HepG2 (cell line): ENCODE data around the gene CKLF. TPM values are rescaled to one million over a fixed set of nuclear protein-coding genes. Genes with fewer than 3 reads are reported as not detected.

Experiments used
- DNMT1 ChIP-seq: sonication (generic); formaldehyde crosslinking; IDR thresholded peaks from 2 replicates; pipeline ENCODE4 v1.5.1; 2020; ENCODE audit warnings: mild to moderate bottlenecking, missing genetic modification reagents
- HDAC1 ChIP-seq: sonication (generic); formaldehyde crosslinking; IDR thresholded peaks from 2 replicates; pipeline ENCODE4 v1.5.1; 2020; ENCODE audit warnings: mild to moderate bottlenecking, missing genetic modification reagents
- JDP2 ChIP-seq: sonication (generic); formaldehyde crosslinking; IDR thresholded peaks from 2 replicates; pipeline ENCODE4 v1.8.1; 2022; ENCODE audit warnings: missing genetic modification reagents, borderline replicate concordance
- JUN ChIP-seq: sonication (generic); formaldehyde crosslinking; IDR thresholded peaks from 2 replicates; pipeline ENCODE4 v1.4.0; 2020; ENCODE audit warnings: mild to moderate bottlenecking, missing genetic modification reagents
- KDM1A ChIP-seq: IDR thresholded peaks from 2 replicates; pipeline ENCODE4 v1.6.1; 2016; ENCODE audit warnings: missing compliant biosample characterization
- MAFF ChIP-seq: IDR thresholded peaks from 2 replicates; pipeline ENCODE4 v1.6.1; 2011; ENCODE audit warnings: low read depth, low read length, improper control_type of control experiment
- MED1 ChIP-seq: sonication (generic); formaldehyde crosslinking; IDR thresholded peaks from 2 replicates; pipeline ENCODE4 v1.4.0; 2020; ENCODE audit warnings: missing genetic modification reagents
- NONO ChIP-seq, 2 experiments: fragments of 450-650 bp in 1 of 2; sonication (generic) in 1 of 2; formaldehyde crosslinking in 1 of 2; IDR thresholded peaks in 1 of 2; conservative IDR thresholded peaks in 1 of 2; 2 replicates each; pipeline versions ENCODE4 v1.6.1 to v1.8.0; 2017 to 2022; ENCODE audit warnings: mild to moderate bottlenecking in 1 of 2, missing genetic modification reagents in 1 of 2, moderate library complexity in 1 of 2
- NR2F6 ChIP-seq, 2 experiments: IDR thresholded peaks; 2 replicates each; pipeline ENCODE4 v1.6.1; 2016; ENCODE audit warnings: antibody characterized with exemption in 1 of 2, mild to moderate bottlenecking in 1 of 2
- RARA ChIP-seq: IDR thresholded peaks from 2 replicates; pipeline ENCODE4 v1.6.1; 2016; ENCODE audit warnings: missing genetic modification reagents, missing compliant biosample characterization
- SNAPC2 ChIP-seq: sonication (generic); formaldehyde crosslinking; IDR thresholded peaks from 2 replicates; pipeline ENCODE4 v1.8.1; 2022; ENCODE audit warnings: mild to moderate bottlenecking, missing genetic modification reagents
- TAF15 ChIP-seq: fragments of 200-400 bp; formaldehyde crosslinking; IDR thresholded peaks from one replicate; pipeline ENCODE4 v1.6.1; 2018; ENCODE audit warnings: mild to moderate bottlenecking, low read depth, low read length; ENCODE audit not compliant: poor library complexity, severe bottlenecking
- TCF12 ChIP-seq, 2 experiments: fragments of 450-650 bp in 1 of 2; sonication (generic) in 1 of 2; formaldehyde crosslinking in 1 of 2; IDR thresholded peaks; 2 replicates each; pipeline versions ENCODE4 v1.6.1 to v1.8.0; 2017 to 2022; ENCODE audit warnings: antibody characterized with exemption in 1 of 2, mild to moderate bottlenecking in 1 of 2, missing genetic modification reagents in 1 of 2, moderate library complexity in 1 of 2
- TP53 ChIP-seq: sonication (generic); formaldehyde crosslinking; conservative IDR thresholded peaks from 2 replicates; pipeline ENCODE4 v1.4.0; 2020; ENCODE audit warnings: missing genetic modification reagents
- ZFP41 ChIP-seq: sonication (generic); formaldehyde crosslinking; IDR thresholded peaks from 2 replicates; pipeline ENCODE4 v1.4.0; 2020; ENCODE audit warnings: mild to moderate bottlenecking, missing genetic modification reagents, borderline replicate concordance
- ZMAT3 ChIP-seq: sonication (generic); formaldehyde crosslinking; conservative IDR thresholded peaks from 2 replicates; pipeline ENCODE4 v1.7.0; 2021; ENCODE audit warnings: missing genetic modification reagents
- ZNF263 ChIP-seq: sonication (generic); formaldehyde crosslinking; IDR thresholded peaks from 2 replicates; pipeline ENCODE4 v1.4.0; 2020; ENCODE audit warnings: missing genetic modification reagents
- ZNF576 ChIP-seq: sonication (generic); formaldehyde crosslinking; IDR thresholded peaks from 2 replicates; pipeline ENCODE4 v1.4.0; 2020; ENCODE audit warnings: mild to moderate bottlenecking, missing genetic modification reagents
- polyA plus RNA-seq, 8 experiments: library from polyadenylated mRNA; depleted of rRNA in 3 of 8; stranded (reverse) in 7 of 8; unstranded in 1 of 8; fragments of >200 nt; fragmentation: Illumina TruSeq in 4 of 8; extraction: Trizol in 4 of 8; gene quantifications; 2 replicates each; pipeline versions ENCODE4 v1.2.1 to v1.2.3, GENCODE V29; 2011 to 2016; ENCODE audit warnings: low read depth in 4 of 8, missing spikeins in 1 of 8, mixed read lengths in 1 of 8; ENCODE audit not compliant: insufficient read depth in 1 of 8
- total RNA-seq, 5 experiments: library from RNA; depleted of rRNA; stranded (reverse); fragments of >200 nt; fragmentation: Illumina TruSeq; extraction: Trizol; gene quantifications; 2 replicates each; pipeline ENCODE4 v1.2.3, GENCODE V29; 2016; ENCODE audit warnings: low read depth in 1 of 5
- TF ChIP-seq, protein P1 (sequence below): IDR thresholded peaks from 2 replicates; pipeline ENCODE4 v1.6.1; 2016; ENCODE audit warnings: missing biosample characterization, missing genetic modification reagents, low read depth
- TF ChIP-seq, protein P2 (sequence below): sonication (generic); formaldehyde crosslinking; IDR thresholded peaks from 2 replicates; pipeline ENCODE4 v1.5.1; 2020; ENCODE audit warnings: mild to moderate bottlenecking, missing genetic modification reagents, moderate library complexity
- TF ChIP-seq, protein P3 (sequence below): sonication (generic); formaldehyde crosslinking; IDR thresholded peaks from 2 replicates; pipeline ENCODE4 v1.4.0; 2020; ENCODE audit warnings: missing genetic modification reagents

Gene CKLF
- total and polyA plus RNA-seq, 2 of the 13 experiments (the other 11 are each of a cell fraction or from before 2014, with no cell fraction given) = 120 to 167 TPM

DNA sequence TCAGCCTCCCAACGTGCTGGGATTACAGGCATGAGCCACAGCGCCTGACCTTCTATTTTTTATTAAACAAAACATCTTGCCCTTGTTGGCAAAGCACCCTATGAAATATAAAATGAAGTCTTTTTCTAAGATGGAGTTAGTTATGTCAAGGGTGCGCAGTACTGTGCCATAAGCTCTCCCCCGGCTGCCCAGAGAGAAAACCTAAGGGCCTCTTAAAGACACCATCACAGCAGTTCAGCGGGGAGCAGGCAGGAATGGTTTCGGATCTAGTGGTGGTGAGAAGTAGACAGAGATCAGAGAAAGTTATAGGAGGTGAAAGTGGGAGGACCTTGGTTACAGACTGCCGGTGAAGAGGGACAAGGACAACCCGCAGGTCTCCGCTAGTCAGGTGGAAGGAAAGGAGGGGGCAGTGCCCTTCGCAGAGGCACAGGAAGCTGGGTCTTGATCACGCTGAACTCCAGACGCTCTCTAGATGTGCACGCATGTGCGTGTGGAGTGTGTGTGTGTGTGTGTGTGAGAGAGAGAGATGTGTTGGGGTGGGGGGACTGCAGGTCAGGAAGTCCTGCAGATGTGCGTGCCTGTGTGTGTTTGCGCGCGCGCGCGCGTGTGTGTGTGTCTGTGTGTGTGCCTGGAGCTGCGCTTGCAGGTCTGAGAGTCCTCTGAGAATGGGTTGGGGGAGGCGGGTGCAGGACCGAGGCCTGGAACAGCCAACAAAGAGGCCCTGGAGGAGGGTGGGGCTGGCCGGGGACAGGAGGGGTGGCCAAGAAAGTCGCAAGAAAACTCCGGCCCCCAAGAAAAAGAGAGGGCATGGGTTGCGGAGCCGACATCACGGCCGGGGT is 51.4 kb downstream of the CKLF start (continued):
- TF ChIP-seq NR2F6 (IDR thresholded peaks at IDR 0.05) (no peak), NR2F6 (CRISPR knock-in tag; IDR thresholded peaks at IDR 0.05) (peak; percentile 35; the same call in 1 of the 2 replicates), SNAPC2 (no peak), HDAC1 (CRISPR knock-in tag) (peak; percentile 83), JUN (CRISPR knock-in tag) (no peak), TP53 (CRISPR knock-in tag) (no peak), ZNF576 (no peak), KDM1A (no peak), NONO (IDR thresholded peaks at IDR 0.05) (no peak), NONO (CRISPR knock-in tag; conservative IDR thresholded peaks at IDR 0.05) (peak; percentile 59; the same call in 1 of the 2 replicates), TCF12 (IDR thresholded peaks at IDR 0.05) (no peak), TCF12 (CRISPR knock-in tag; IDR thresholded peaks at IDR 0.05) (no peak), MED1 (CRISPR knock-in tag) (peak; percentile 49), RARA (peak; percentile 61; the same call in 1 of the 2 replicates), TAF15 (no peak), ZMAT3 (CRISPR knock-in tag) (peak; percentile 3; the same call in 1 of the 2 replicates), ZFP41 (CRISPR knock-in tag) (0 out of 2 replicates have a peak, but pooled peaks have one; percentile 47), ZNF263 (peak; percentile 33; the same call in 1 of the 2 replicates), DNMT1 (CRISPR knock-in tag) (peak; percentile 58; the same call in 1 of the 2 replicates), JDP2 (CRISPR knock-in tag) (no peak), MAFF (no peak)
- TF ChIP-seq, protein P1, sequence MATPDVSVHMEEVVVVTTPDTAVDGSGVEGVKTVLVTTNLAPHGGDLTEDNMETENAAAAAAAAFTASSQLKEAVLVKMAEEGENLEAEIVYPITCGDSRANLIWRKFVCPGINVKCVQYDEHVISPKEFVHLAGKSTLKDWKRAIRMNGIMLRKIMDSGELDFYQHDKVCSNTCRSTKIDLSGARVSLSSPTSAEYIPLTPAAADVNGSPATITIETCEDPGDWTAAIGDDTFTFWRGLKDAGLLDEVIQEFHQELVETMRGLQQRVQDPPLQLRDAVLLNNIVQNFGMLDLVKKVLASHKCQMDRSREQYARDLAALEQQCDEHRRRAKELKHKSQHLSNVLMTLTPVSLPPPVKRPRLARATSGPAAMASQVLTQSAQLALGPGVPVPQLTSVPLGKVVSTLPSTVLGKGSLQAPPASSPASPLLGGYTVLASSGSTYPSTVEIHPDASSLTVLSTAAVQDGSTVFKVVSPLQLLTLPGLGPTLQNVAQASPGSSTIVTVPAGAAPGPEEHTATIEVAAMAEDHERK (CRISPR knock-in tag) = no peak; the same call in 1 of the 2 replicates
- TF ChIP-seq, protein P2, sequence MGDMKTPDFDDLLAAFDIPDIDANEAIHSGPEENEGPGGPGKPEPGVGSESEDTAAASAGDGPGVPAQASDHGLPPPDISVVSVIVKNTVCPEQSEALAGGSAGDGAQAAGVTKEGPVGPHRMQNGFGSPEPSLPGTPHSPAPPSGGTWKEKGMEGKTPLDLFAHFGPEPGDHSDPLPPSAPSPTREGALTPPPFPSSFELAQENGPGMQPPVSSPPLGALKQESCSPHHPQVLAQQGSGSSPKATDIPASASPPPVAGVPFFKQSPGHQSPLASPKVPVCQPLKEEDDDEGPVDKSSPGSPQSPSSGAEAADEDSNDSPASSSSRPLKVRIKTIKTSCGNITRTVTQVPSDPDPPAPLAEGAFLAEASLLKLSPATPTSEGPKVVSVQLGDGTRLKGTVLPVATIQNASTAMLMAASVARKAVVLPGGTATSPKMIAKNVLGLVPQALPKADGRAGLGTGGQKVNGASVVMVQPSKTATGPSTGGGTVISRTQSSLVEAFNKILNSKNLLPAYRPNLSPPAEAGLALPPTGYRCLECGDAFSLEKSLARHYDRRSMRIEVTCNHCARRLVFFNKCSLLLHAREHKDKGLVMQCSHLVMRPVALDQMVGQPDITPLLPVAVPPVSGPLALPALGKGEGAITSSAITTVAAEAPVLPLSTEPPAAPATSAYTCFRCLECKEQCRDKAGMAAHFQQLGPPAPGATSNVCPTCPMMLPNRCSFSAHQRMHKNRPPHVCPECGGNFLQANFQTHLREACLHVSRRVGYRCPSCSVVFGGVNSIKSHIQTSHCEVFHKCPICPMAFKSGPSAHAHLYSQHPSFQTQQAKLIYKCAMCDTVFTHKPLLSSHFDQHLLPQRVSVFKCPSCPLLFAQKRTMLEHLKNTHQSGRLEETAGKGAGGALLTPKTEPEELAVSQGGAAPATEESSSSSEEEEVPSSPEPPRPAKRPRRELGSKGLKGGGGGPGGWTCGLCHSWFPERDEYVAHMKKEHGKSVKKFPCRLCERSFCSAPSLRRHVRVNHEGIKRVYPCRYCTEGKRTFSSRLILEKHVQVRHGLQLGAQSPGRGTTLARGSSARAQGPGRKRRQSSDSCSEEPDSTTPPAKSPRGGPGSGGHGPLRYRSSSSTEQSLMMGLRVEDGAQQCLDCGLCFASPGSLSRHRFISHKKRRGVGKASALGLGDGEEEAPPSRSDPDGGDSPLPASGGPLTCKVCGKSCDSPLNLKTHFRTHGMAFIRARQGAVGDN (CRISPR knock-in tag) = peak; percentile 89
- TF ChIP-seq, protein P3, sequence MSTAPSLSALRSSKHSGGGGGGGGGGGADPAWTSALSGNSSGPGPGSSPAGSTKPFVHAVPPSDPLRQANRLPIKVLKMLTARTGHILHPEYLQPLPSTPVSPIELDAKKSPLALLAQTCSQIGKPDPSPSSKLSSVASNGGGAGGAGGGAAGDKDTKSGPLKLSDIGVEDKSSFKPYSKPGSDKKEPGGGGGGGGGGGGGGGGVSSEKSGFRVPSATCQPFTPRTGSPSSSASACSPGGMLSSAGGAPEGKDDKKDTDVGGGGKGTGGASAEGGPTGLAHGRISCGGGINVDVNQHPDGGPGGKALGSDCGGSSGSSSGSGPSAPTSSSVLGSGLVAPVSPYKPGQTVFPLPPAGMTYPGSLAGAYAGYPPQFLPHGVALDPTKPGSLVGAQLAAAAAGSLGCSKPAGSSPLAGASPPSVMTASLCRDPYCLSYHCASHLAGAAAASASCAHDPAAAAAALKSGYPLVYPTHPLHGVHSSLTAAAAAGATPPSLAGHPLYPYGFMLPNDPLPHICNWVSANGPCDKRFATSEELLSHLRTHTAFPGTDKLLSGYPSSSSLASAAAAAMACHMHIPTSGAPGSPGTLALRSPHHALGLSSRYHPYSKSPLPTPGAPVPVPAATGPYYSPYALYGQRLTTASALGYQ = no peak
